Ectodermal cell (in vitro differentiated cells): ENCODE results near the gene STOM.

Experiments
- H3K27ac ChIP-seq: 2 replicates; pipeline ENCODE4 v1.7.0; 2013; ENCODE audit warnings: mild to moderate bottlenecking, low read depth, low read length; ENCODE audit not compliant: insufficient read depth, poor library complexity, severe bottlenecking
- H3K27me3 ChIP-seq: 2 replicates; pipeline ENCODE4 v1.7.0; 2013; ENCODE audit warnings: mild to moderate bottlenecking, low read length; ENCODE audit not compliant: insufficient read depth, control insufficient read depth, poor library complexity, severe bottlenecking
- H3K36me3 ChIP-seq: one replicate; pipeline ENCODE4 v1.7.0; 2013; ENCODE audit warnings: low read length; ENCODE audit not compliant: control insufficient read depth, insufficient read depth
- H3K4me1 ChIP-seq: one replicate; pipeline ENCODE4 v1.7.0; 2013; ENCODE audit warnings: low read length; ENCODE audit not compliant: control insufficient read depth, insufficient read depth
- H3K4me3 ChIP-seq: 2 replicates; pipeline ENCODE4 v1.7.0; 2013; ENCODE audit warnings: low read depth, low read length, control low read depth; ENCODE audit not compliant: insufficient read depth
- H3K9me3 ChIP-seq: 2 replicates; pipeline ENCODE4 v1.7.0; 2013; ENCODE audit warnings: mild to moderate bottlenecking, low read length, moderate library complexity; ENCODE audit not compliant: control insufficient read depth
- WGBS, 2 experiments: methylation state at CpG; one replicate each; pipeline ENCODE4 v1.1.7; 2013; ENCODE audit warnings: missing lambda C conversion rate in 2 of 2; 5-methylcytosine and 5-hydroxymethylcytosine counted together

STOM gene

GRCh38 chr9:121310571-121310970, 59.5 kb downstream of the STOM start:
- 91 to 93% methylated on average over 9 of the region's 9 CpGs for WGBS, 2 experiments
- Histone ChIP-seq H3K36me3 (peaks cover 5% of the 10 kb centered on the region), H3K9me3 (no peaks in the 10 kb centered on the region)

GRCh38 chr9:121309833-121310425, 60.1 kb downstream of the STOM start:
- no peaks in the 10 kb centered on the region for H3K27me3 ChIP-seq
- peaks cover 5% of the 10 kb centered on the region for H3K36me3 ChIP-seq
- no peak overlapping the region for H3K27ac ChIP-seq
- no peaks in the 10 kb centered on the region for H3K9me3 ChIP-seq
- peaks cover 7% of the 10 kb centered on the region for H3K4me1 ChIP-seq
- H3K4me3 ChIP-seq, result no peak overlapping the region
- 87 to 88% methylated on average over 7 of the region's 7 CpGs for WGBS, 2 experiments

More at GRCh38 chr9:121310571-121310970, 59.5 kb downstream of the STOM start:
- H3K4me3 ChIP-seq, result no peak overlapping the region
- H3K27ac ChIP-seq, result no peak overlapping the region
- peaks cover 5% of the 10 kb centered on the region for H3K4me1 ChIP-seq
- H3K27me3 ChIP-seq, result no peaks in the 10 kb centered on the region

- H3K36me3 ChIP-seq, result peaks cover 5% of the 10 kb centered on the region
Observed at GRCh38 chr9:121309171-121309570, 60.9 kb downstream of the STOM start.

GRCh38 chr9:121308765-121309164, 61.3 kb downstream of the STOM start:
- peaks cover 7% of the 10 kb centered on the region for H3K4me1 ChIP-seq
- 96 to 97% methylated on average over 13 of the region's 13 CpGs for WGBS, 2 experiments
- H3K9me3 ChIP-seq, result no peaks in the 10 kb centered on the region
- no peak overlapping the region for H3K27ac ChIP-seq
- peaks cover 5% of the 10 kb centered on the region for H3K36me3 ChIP-seq
- H3K4me3 ChIP-seq, result no peak overlapping the region
- no peaks in the 10 kb centered on the region for H3K27me3 ChIP-seq

More at GRCh38 chr9:121309171-121309570, 60.9 kb downstream of the STOM start:
- H3K27ac ChIP-seq, result no peak overlapping the region
- no peaks in the 10 kb centered on the region for H3K9me3 ChIP-seq
- H3K4me1 ChIP-seq, result peaks cover 7% of the 10 kb centered on the region
- WGBS, 2 experiments, result 90 to 94% methylated on average over 6 of the region's 6 CpGs
- H3K4me3 ChIP-seq, result no peak overlapping the region
- no peaks in the 10 kb centered on the region for H3K27me3 ChIP-seq

- peaks cover 7% of the 10 kb centered on the region for H3K4me1 ChIP-seq
- WGBS, 2 experiments, result 93 to 94% methylated on average over 2 of the region's 2 CpGs
- H3K27me3 ChIP-seq, result no peaks in the 10 kb centered on the region
- H3K27ac ChIP-seq, result no peak overlapping the region
- H3K4me3 ChIP-seq, result no peak overlapping the region
- H3K36me3 ChIP-seq, result peaks cover 5% of the 10 kb centered on the region
- H3K9me3 ChIP-seq, result no peaks in the 10 kb centered on the region
Observed at GRCh38 chr9:121307976-121308375, 62.1 kb downstream of the STOM start.

GRCh38 chr9:121305269-121305994, 64.6 kb downstream of the STOM start:
- no peak overlapping the region for H3K27ac ChIP-seq
- H3K27me3 ChIP-seq, result peaks cover 10% of the 10 kb centered on the region
- peaks cover 9% of the 10 kb centered on the region for H3K4me1 ChIP-seq
- 84 to 85% methylated on average over 13 of the region's 13 CpGs for WGBS, 2 experiments
- no peaks in the 10 kb centered on the region for H3K36me3 ChIP-seq
- H3K9me3 ChIP-seq, result no peaks in the 10 kb centered on the region
- H3K4me3 ChIP-seq, result no peak overlapping the region

- no peaks in the 10 kb centered on the region for H3K36me3 ChIP-seq
- peaks cover 15% of the 10 kb centered on the region for H3K4me1 ChIP-seq
- H3K27me3 ChIP-seq, result peaks cover 16% of the 10 kb centered on the region
- H3K27ac ChIP-seq, result no peak overlapping the region
- no peak overlapping the region for H3K4me3 ChIP-seq
- no peaks in the 10 kb centered on the region for H3K9me3 ChIP-seq
- WGBS, 2 experiments, result 92 to 95% methylated on average over 1 of the region's 1 CpG
Observed at GRCh38 chr9:121304707-121305106, 65.3 kb downstream of the STOM start.

GRCh38 chr9:121303456-121304451, 66.3 kb downstream of the STOM start:
- Histone ChIP-seq H3K9me3 (no peaks in the 10 kb centered on the region), H3K4me3 (no peak overlapping the region), H3K27ac (no peak overlapping the region), H3K4me1 (peaks cover 16% of the 10 kb centered on the region), H3K36me3 (no peaks in the 10 kb centered on the region), H3K27me3 (peaks cover 16% of the 10 kb centered on the region)
- WGBS, 2 experiments, result 85 to 93% methylated on average over 3 of the region's 3 CpGs

- Histone ChIP-seq H3K4me1 (peaks cover 26% of the 10 kb centered on the region), H3K9me3 (no peaks in the 10 kb centered on the region), H3K27ac (no peak overlapping the region), H3K36me3 (no peaks in the 10 kb centered on the region), H3K4me3 (no peak overlapping the region), H3K27me3 (peaks cover 16% of the 10 kb centered on the region)
- WGBS, 2 experiments, result 93 to 97% methylated on average over 13 of the region's 13 CpGs
Observed at GRCh38 chr9:121302786-121303185, 67.3 kb downstream of the STOM start.

- no peaks in the 10 kb centered on the region for H3K36me3 ChIP-seq
- H3K4me1 ChIP-seq, result peaks cover 27% of the 10 kb centered on the region
- peaks cover 16% of the 10 kb centered on the region for H3K27me3 ChIP-seq
- H3K9me3 ChIP-seq, result no peaks in the 10 kb centered on the region
- H3K27ac ChIP-seq, result no peak overlapping the region
- WGBS, 2 experiments, result 94 to 95% methylated on average over 5 of the region's 5 CpGs
- no peak overlapping the region for H3K4me3 ChIP-seq
Observed at GRCh38 chr9:121302341-121302740, 67.7 kb downstream of the STOM start.
